Smooth muscle cell (in vitro differentiated cells): Measurements from ENCODE around the gene MYLK4. TPM values are rescaled to one million over a fixed set of nuclear protein-coding genes. Genes with fewer than 3 reads are reported as not detected.
A peak's percentile ranks its signal among the peaks of the same experiment; 100 is the strongest.

ENCODE experiments used
- DNase-seq: peaks from one replicate; lab custom pipeline; 2025; ENCODE audit not compliant: unreplicated experiment; lab: John Stamatoyannopoulos, UW
- H2AFZ ChIP-seq: fragments of 200-600 bp; sonication (generic); 2 replicates; pipeline ENCODE4 v1.6.0; 2016; ENCODE audit warnings: antibody characterized with exemption, low read depth, mild to moderate bottlenecking
- H3F3A ChIP-seq: fragments of 200-600 bp; sonication (generic); 2 replicates; pipeline ENCODE4 v1.6.0; 2017; ENCODE audit warnings: antibody characterized with exemption, low read depth
- H3K27ac ChIP-seq: fragments of 200-600 bp; sonication (generic); 2 replicates; pipeline ENCODE4 v1.5.1; 2016; ENCODE audit warnings: low read depth, mild to moderate bottlenecking
- H3K27me3 ChIP-seq: fragments of 200-600 bp; sonication (generic); 2 replicates; pipeline ENCODE4 v1.6.1; 2016; ENCODE audit warnings: low read depth, mild to moderate bottlenecking
- H3K36me3 ChIP-seq: fragments of 200-600 bp; sonication (generic); 2 replicates; pipeline ENCODE4 v1.5.1; 2016; ENCODE audit warnings: low read depth
- H3K4me1 ChIP-seq: fragments of 200-600 bp; sonication (generic); 2 replicates; pipeline ENCODE4 v1.5.1; 2016; ENCODE audit warnings: low read depth
- H3K4me2 ChIP-seq: fragments of 200-600 bp; sonication (generic); 2 replicates; pipeline ENCODE4 v1.6.0; 2016; ENCODE audit warnings: mild to moderate bottlenecking
- H3K4me3 ChIP-seq: fragments of 200-600 bp; sonication (generic); 2 replicates; pipeline ENCODE4 v1.5.1; 2016; ENCODE audit warnings: mild to moderate bottlenecking
- H3K79me2 ChIP-seq: fragments of 200-600 bp; sonication (generic); 2 replicates; pipeline ENCODE4 v1.6.0; 2016; ENCODE audit warnings: low read depth, mild to moderate bottlenecking
- H3K9ac ChIP-seq: fragments of 200-600 bp; sonication (generic); 2 replicates; pipeline ENCODE4 v1.6.0; 2016; ENCODE audit warnings: low read depth
- H3K9me3 ChIP-seq: fragments of 200-600 bp; sonication (generic); replicated peaks from 2 replicates; pipeline ENCODE4 v1.5.1; 2016; ENCODE audit warnings: low read depth
- H4K20me1 ChIP-seq: fragments of 200-600 bp; sonication (generic); 2 replicates; pipeline ENCODE4 v1.6.0; 2016; ENCODE audit warnings: low read depth
- WGBS: methylation state at CpG from one replicate; pipeline ENCODE4 v1.1.7; 2016; ENCODE audit warnings: low lambda C conversion rate; 5-methylcytosine and 5-hydroxymethylcytosine counted together
- polyA plus RNA-seq: library from polyadenylated mRNA; unstranded; fragments of >200 nt; fragmentation: Nextera tagmentation; extraction: Ambion mirVana; gene quantifications from 2 replicates; pipeline ENCODE4 v1.2.1, GENCODE V29; 2016
- total RNA-seq: library from RNA; depleted of rRNA; stranded (reverse); fragments of >200 nt; gene quantifications from 2 replicates; pipeline ENCODE4 v1.2.3, GENCODE V29; 2014
- TF ChIP-seq, protein P1 (sequence below): fragments of 200-600 bp; sonication (generic); IDR thresholded peaks from 2 replicates; pipeline ENCODE4 v1.5.1; 2017; ENCODE audit warnings: borderline replicate concordance, mild to moderate bottlenecking, antibody characterized with exemption; ENCODE audit not compliant: insufficient read depth, poor library complexity, severe bottlenecking

The MYLK4 gene
- total and polyA plus RNA-seq, 2 experiments from 2014 or later, result 0.21 to 0.90 TPM

DNA sequence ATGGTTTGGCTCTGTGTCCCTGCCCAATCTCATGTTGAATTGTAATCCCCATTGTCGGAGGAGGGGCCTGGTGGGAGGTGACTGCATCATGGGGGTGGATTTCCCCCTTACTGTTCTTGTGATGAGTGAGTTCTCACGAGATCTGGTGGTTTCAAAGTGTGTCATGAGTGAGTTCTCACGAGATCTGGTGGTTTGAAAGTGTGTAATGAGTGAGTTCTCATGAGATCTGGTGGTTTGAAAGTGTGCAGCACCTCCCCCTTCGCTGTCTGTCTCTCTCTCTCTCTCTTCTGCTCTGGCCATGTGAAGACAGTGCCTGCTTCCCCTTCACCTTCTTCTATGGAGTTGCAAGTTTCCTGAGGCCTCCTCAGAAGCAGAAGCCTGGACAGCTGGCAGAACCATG lies 87.6 kb downstream of the MYLK4 start:
- TF ChIP-seq, protein P1, sequence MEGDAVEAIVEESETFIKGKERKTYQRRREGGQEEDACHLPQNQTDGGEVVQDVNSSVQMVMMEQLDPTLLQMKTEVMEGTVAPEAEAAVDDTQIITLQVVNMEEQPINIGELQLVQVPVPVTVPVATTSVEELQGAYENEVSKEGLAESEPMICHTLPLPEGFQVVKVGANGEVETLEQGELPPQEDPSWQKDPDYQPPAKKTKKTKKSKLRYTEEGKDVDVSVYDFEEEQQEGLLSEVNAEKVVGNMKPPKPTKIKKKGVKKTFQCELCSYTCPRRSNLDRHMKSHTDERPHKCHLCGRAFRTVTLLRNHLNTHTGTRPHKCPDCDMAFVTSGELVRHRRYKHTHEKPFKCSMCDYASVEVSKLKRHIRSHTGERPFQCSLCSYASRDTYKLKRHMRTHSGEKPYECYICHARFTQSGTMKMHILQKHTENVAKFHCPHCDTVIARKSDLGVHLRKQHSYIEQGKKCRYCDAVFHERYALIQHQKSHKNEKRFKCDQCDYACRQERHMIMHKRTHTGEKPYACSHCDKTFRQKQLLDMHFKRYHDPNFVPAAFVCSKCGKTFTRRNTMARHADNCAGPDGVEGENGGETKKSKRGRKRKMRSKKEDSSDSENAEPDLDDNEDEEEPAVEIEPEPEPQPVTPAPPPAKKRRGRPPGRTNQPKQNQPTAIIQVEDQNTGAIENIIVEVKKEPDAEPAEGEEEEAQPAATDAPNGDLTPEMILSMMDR, result no peak
- Histone ChIP-seq H3K9me3 (no peaks in the 10 kb centered on the region), H3K4me3 (no peak overlapping the region), H4K20me1 (no peaks in the 10 kb centered on the region), H3K4me2 (no peak overlapping the region), H3K27me3 (no peaks in the 10 kb centered on the region), H3K36me3 (no peaks in the 10 kb centered on the region), H3K79me2 (no peaks in the 10 kb centered on the region), H3F3A (no peaks in the 10 kb centered on the region), H3K9ac (no peak overlapping the region), H3K4me1 (no peaks in the 10 kb centered on the region), H3K27ac (no peak overlapping the region), H2AFZ (no peak overlapping the region)
- DNase-seq, result no peak
- WGBS, result 92% methylated on average over 4 of the region's 4 CpGs

DNA sequence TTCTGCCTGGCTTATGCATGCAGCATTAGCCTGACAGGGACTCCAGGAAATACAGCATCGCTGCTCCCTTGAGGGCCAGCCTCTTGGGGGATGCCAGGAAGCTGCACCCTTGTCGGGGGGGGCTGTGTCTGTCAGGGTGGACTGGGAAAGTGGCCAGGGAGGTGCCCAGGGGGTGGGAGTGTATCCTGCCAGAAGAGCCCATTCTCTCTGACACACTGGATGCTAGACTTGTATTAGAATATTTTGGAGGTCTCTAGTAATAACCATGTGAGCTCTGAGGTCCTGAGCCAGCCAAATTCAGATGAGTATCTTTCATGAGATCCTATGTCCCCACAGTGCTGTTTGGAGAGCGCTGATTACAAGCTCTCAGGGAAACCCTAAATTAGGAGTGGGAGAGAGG lies 89.1 kb downstream of the MYLK4 start:
- no peak overlapping the region for H3K27ac ChIP-seq
- peaks cover 4% of the 10 kb centered on the region for H3K4me1 ChIP-seq
- no peaks in the 10 kb centered on the region for H4K20me1 ChIP-seq
- no peaks in the 10 kb centered on the region for H3K27me3 ChIP-seq
- H2AFZ ChIP-seq, result no peak overlapping the region
- no peak overlapping the region for H3K4me2 ChIP-seq
- H3K79me2 ChIP-seq, result no peaks in the 10 kb centered on the region
- no peak for DNase-seq
- TF ChIP-seq, protein P1, result no peak
- H3K4me3 ChIP-seq, result no peak overlapping the region
- WGBS, result 82% methylated on average over 3 of the region's 3 CpGs
- no peak overlapping the region for H3K9ac ChIP-seq
- H3K9me3 ChIP-seq, result no peaks in the 10 kb centered on the region
- H3F3A ChIP-seq, result no peaks in the 10 kb centered on the region
- H3K36me3 ChIP-seq, result no peaks in the 10 kb centered on the region

DNA sequence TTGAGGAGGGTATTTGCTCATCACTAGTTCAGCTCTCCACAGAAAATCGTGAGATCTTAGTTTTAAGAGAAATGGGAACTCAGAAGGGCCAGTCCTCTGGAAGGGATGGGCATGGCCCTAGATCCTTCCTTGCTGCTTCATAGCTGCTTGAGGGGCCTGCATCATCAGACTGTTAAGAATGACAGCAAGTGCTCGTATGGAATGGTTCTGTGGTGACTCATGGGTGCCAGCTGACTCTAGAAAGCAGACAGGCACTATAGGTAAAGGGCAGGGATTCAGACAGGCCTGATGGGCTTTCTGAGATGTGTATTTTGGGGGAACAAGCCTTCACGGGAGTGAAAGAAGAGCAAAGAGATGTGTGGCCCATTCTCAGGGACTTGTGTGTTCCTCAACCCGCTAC lies 90.8 kb downstream of the MYLK4 start:
- Histone ChIP-seq H3K9ac (no peak overlapping the region), H3K27ac (peak overlapping the region; percentile 38), H3K4me3 (no peak overlapping the region), H3K4me2 (no peak overlapping the region), H3K27me3 (no peaks in the 10 kb centered on the region), H2AFZ (no peak overlapping the region), H3K9me3 (no peaks in the 10 kb centered on the region), H3K36me3 (no peaks in the 10 kb centered on the region), H3K79me2 (no peaks in the 10 kb centered on the region), H3K4me1 (peaks cover 17% of the 10 kb centered on the region), H4K20me1 (no peaks in the 10 kb centered on the region), H3F3A (no peaks in the 10 kb centered on the region)
- no peak for DNase-seq
- 64% methylated on average over 4 of the region's 4 CpGs for WGBS
- TF ChIP-seq, protein P1, result no peak

DNA sequence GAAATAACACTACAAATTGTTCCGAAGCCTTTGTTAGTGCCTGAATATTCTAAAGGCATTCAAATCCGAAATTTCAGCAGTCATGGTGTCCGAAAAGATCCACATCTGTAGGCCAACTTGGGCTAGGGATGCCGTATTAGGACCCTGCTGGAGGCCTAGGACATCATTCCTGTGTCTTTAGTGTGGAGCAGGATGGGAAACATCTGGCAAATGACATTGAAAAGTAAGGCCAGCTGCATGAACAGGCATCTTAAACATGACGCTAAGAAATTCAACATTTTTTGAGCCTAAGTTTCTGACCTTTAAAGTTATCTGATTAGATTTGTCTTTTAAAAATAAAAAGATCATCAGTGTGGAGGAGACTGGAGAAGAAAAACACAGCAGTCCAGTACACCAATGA lies 91.3 kb downstream of the MYLK4 start:
- Histone ChIP-seq H3K4me3 (no peak overlapping the region), H3K9me3 (no peaks in the 10 kb centered on the region), H3K9ac (no peak overlapping the region), H3K79me2 (no peaks in the 10 kb centered on the region), H3K4me1 (peaks cover 17% of the 10 kb centered on the region), H2AFZ (no peak overlapping the region), H4K20me1 (no peaks in the 10 kb centered on the region), H3K36me3 (no peaks in the 10 kb centered on the region), H3K27ac (no peak overlapping the region), H3K27me3 (no peaks in the 10 kb centered on the region), H3K4me2 (no peak overlapping the region), H3F3A (no peaks in the 10 kb centered on the region)
- WGBS, result 91% methylated on average over 5 of the region's 5 CpGs
- TF ChIP-seq, protein P1, result no peak
- DNase-seq, result no peak
